Bone marrow (tissue), 2 donors: ENCODE measurements around the gene KLF4.

Experiments
- DNase-seq, 2 donors: peaks; one replicate each; lab custom pipeline; 2025; lab: John Stamatoyannopoulos, UW

KLF4 gene

GRCh38 chr9:107447834-107448233, 41.7 kb downstream of the KLF4 start:
- DNase-seq: no peak

- DNase-seq: no peak
Measured at GRCh38 chr9:107447081-107447480, 42.5 kb downstream of the KLF4 start.

- no peak for DNase-seq
Measured at GRCh38 chr9:107446491-107446890, 43.1 kb downstream of the KLF4 start.

- DNase-seq: no peak
Measured at GRCh38 chr9:107443786-107444185, 45.8 kb downstream of the KLF4 start.

- DNase-seq: no peak
Measured at GRCh38 chr9:107439991-107440456, 49.5 kb downstream of the KLF4 start.

GRCh38 chr9:107438211-107439031, 51.1 kb downstream of the KLF4 start:
- DNase-seq: no peak

- DNase-seq: no peak
Measured at GRCh38 chr9:107437716-107438115, 51.9 kb downstream of the KLF4 start.

GRCh38 chr9:107435415-107435814, 54.2 kb downstream of the KLF4 start:
- no peak for DNase-seq
